Smooth muscle cell (in vitro differentiated cells): ENCODE results near the gene TBC1D4. TPM values are rescaled to one million over a fixed set of nuclear protein-coding genes. Genes with fewer than 3 reads are reported as not detected.

Experiments used
- DNase-seq: peaks from one replicate; lab custom pipeline; 2025; ENCODE audit not compliant: unreplicated experiment; lab: John Stamatoyannopoulos, UW
- H2AFZ ChIP-seq: fragments of 200-600 bp; sonication (generic); 2 replicates; pipeline ENCODE4 v1.6.0; 2016; ENCODE audit warnings: antibody characterized with exemption, low read depth, mild to moderate bottlenecking
- H3F3A ChIP-seq: fragments of 200-600 bp; sonication (generic); 2 replicates; pipeline ENCODE4 v1.6.0; 2017; ENCODE audit warnings: antibody characterized with exemption, low read depth
- H3K27ac ChIP-seq: fragments of 200-600 bp; sonication (generic); 2 replicates; pipeline ENCODE4 v1.5.1; 2016; ENCODE audit warnings: low read depth, mild to moderate bottlenecking
- H3K27me3 ChIP-seq: fragments of 200-600 bp; sonication (generic); 2 replicates; pipeline ENCODE4 v1.6.1; 2016; ENCODE audit warnings: low read depth, mild to moderate bottlenecking
- H3K36me3 ChIP-seq: fragments of 200-600 bp; sonication (generic); 2 replicates; pipeline ENCODE4 v1.5.1; 2016; ENCODE audit warnings: low read depth
- H3K4me1 ChIP-seq: fragments of 200-600 bp; sonication (generic); 2 replicates; pipeline ENCODE4 v1.5.1; 2016; ENCODE audit warnings: low read depth
- H3K4me2 ChIP-seq: fragments of 200-600 bp; sonication (generic); 2 replicates; pipeline ENCODE4 v1.6.0; 2016; ENCODE audit warnings: mild to moderate bottlenecking
- H3K4me3 ChIP-seq: fragments of 200-600 bp; sonication (generic); 2 replicates; pipeline ENCODE4 v1.5.1; 2016; ENCODE audit warnings: mild to moderate bottlenecking
- H3K79me2 ChIP-seq: fragments of 200-600 bp; sonication (generic); 2 replicates; pipeline ENCODE4 v1.6.0; 2016; ENCODE audit warnings: low read depth, mild to moderate bottlenecking
- H3K9ac ChIP-seq: fragments of 200-600 bp; sonication (generic); 2 replicates; pipeline ENCODE4 v1.6.0; 2016; ENCODE audit warnings: low read depth
- H3K9me3 ChIP-seq: fragments of 200-600 bp; sonication (generic); replicated peaks from 2 replicates; pipeline ENCODE4 v1.5.1; 2016; ENCODE audit warnings: low read depth
- H4K20me1 ChIP-seq: fragments of 200-600 bp; sonication (generic); 2 replicates; pipeline ENCODE4 v1.6.0; 2016; ENCODE audit warnings: low read depth
- CTCF ChIP-seq: fragments of 200-600 bp; sonication (generic); IDR thresholded peaks from 2 replicates; pipeline ENCODE4 v1.5.1; 2017; ENCODE audit warnings: borderline replicate concordance, mild to moderate bottlenecking, antibody characterized with exemption; ENCODE audit not compliant: insufficient read depth, poor library complexity, severe bottlenecking
- WGBS: methylation state at CpG from one replicate; pipeline ENCODE4 v1.1.7; 2016; ENCODE audit warnings: low lambda C conversion rate; 5-methylcytosine and 5-hydroxymethylcytosine counted together
- polyA plus RNA-seq: library from polyadenylated mRNA; unstranded; fragments of >200 nt; fragmentation: Nextera tagmentation; extraction: Ambion mirVana; gene quantifications from 2 replicates; pipeline ENCODE4 v1.2.1, GENCODE V29; 2016
- total RNA-seq: library from RNA; depleted of rRNA; stranded (reverse); fragments of >200 nt; gene quantifications from 2 replicates; pipeline ENCODE4 v1.2.3, GENCODE V29; 2014

The TBC1D4 gene
- total and polyA plus RNA-seq, 2 experiments from 2014 or later = 7.7 to 21.9 TPM

GRCh38 chr13:75460644-75461043 lies 21.3 kb downstream of the TBC1D4 start:
- no peak overlapping the region for H3K27ac ChIP-seq
- no peak overlapping the region for H3K4me2 ChIP-seq

GRCh38 chr13:75458696-75459422 lies 23.1 kb downstream of the TBC1D4 start:
- no peak for TF ChIP-seq CTCF
- peaks cover 9% of the 10 kb centered on the region for H3K79me2 ChIP-seq
- no peaks in the 10 kb centered on the region for H3K9me3 ChIP-seq
- 84% methylated on average over 6 of the region's 6 CpGs for WGBS
- no peaks in the 10 kb centered on the region for H3K4me1 ChIP-seq
- no peak overlapping the region for H3K4me2 ChIP-seq
- H4K20me1 ChIP-seq = peaks cover 30% of the 10 kb centered on the region
- no peaks in the 10 kb centered on the region for H3K36me3 ChIP-seq
- H3K27me3 ChIP-seq = no peaks in the 10 kb centered on the region
- DNase-seq = no peak
- H3K4me3 ChIP-seq = no peak overlapping the region
- no peaks in the 10 kb centered on the region for H3F3A ChIP-seq
- H3K9ac ChIP-seq = no peak overlapping the region
- H2AFZ ChIP-seq = no peak overlapping the region
- no peak overlapping the region for H3K27ac ChIP-seq

More at GRCh38 chr13:75460644-75461043, 21.3 kb downstream of the TBC1D4 start:
- peaks cover 26% of the 10 kb centered on the region for H4K20me1 ChIP-seq
- no peaks in the 10 kb centered on the region for H3K4me1 ChIP-seq
- no peak overlapping the region for H2AFZ ChIP-seq
- H3K27me3 ChIP-seq = no peaks in the 10 kb centered on the region
- H3K4me3 ChIP-seq = no peak overlapping the region
- no peaks in the 10 kb centered on the region for H3K79me2 ChIP-seq
- 79% methylated on average over 5 of the region's 5 CpGs for WGBS
- H3K36me3 ChIP-seq = no peaks in the 10 kb centered on the region
- DNase-seq = no peak
- TF ChIP-seq CTCF = no peak
- no peak overlapping the region for H3K9ac ChIP-seq
- no peaks in the 10 kb centered on the region for H3F3A ChIP-seq
- no peaks in the 10 kb centered on the region for H3K9me3 ChIP-seq

GRCh38 chr13:75455962-75456361 lies 26.0 kb downstream of the TBC1D4 start:
- Histone ChIP-seq H3K36me3 (no peaks in the 10 kb centered on the region), H3K79me2 (peaks cover 11% of the 10 kb centered on the region), H3F3A (no peaks in the 10 kb centered on the region), H3K4me2 (no peak overlapping the region), H3K4me1 (no peaks in the 10 kb centered on the region), H4K20me1 (peaks cover 30% of the 10 kb centered on the region), H3K27ac (no peak overlapping the region), H3K9me3 (no peaks in the 10 kb centered on the region), H3K9ac (no peak overlapping the region), H3K4me3 (no peak overlapping the region), H2AFZ (no peak overlapping the region), H3K27me3 (no peaks in the 10 kb centered on the region)
- DNase-seq = no peak
- no peak for TF ChIP-seq CTCF

- no peaks in the 10 kb centered on the region for H3K4me1 ChIP-seq
- H3K9me3 ChIP-seq = no peaks in the 10 kb centered on the region
- H3K4me2 ChIP-seq = no peak overlapping the region
- no peaks in the 10 kb centered on the region for H3F3A ChIP-seq
- DNase-seq = no peak
- H3K27me3 ChIP-seq = no peaks in the 10 kb centered on the region
- no peak overlapping the region for H3K27ac ChIP-seq
- H2AFZ ChIP-seq = no peak overlapping the region
- no peaks in the 10 kb centered on the region for H3K36me3 ChIP-seq
- no peak for TF ChIP-seq CTCF
- peaks cover 11% of the 10 kb centered on the region for H3K79me2 ChIP-seq
- no peak overlapping the region for H3K9ac ChIP-seq
- no peak overlapping the region for H3K4me3 ChIP-seq
- peaks cover 21% of the 10 kb centered on the region for H4K20me1 ChIP-seq
- 69% methylated on average over 1 of the region's 1 CpG for WGBS
These were observed 27.5 kb downstream of the TBC1D4 start for GRCh38 chr13:75454497-75454896.
